ENCODE results near the gene ABCC9.

Gene ABCC9

GRCh38 chr12:21940549-21941505, at the start of gene ABCC9:
Gene ABCC9 (minus strand): TSS chr12:21941426. CDS start chr12:21936674, 4,752 bp downstream.
- ChIA-PET POLR2A (interaction anchor here (0.5 to 1.7 kb wide), 4 partner anchors 30 to 176 kb away, joined by 3 to 7 read pairs (median 4); partner anchors contain the start of genes CMAS and KCNJ8), CTCF (interaction anchor here (0.6 to 0.7 kb wide), 3 partner anchors 91 to 255 kb away, joined by 3 read pairs; no protein-coding TSS in a partner anchor)
- DNase-seq (ENCODE audit: extremely low spot score) = peak; percentile 55
- TF ChIP-seq L3MBTL2 (conservative IDR thresholded peaks at IDR 0.05) (peak; percentile 79), PKNOX1 (IDR thresholded peaks at IDR 0.05) (no peak)

GRCh38 chr12:21989819-21990412, 48.7 kb upstream of the ABCC9 start:
- no peak for DNase-seq (ENCODE audit: extremely low spot score)
- ChIA-PET CTCF (interaction anchor here (0.7 to 3.3 kb wide), 14 partner anchors 9 to 463 kb away, joined by 3 to 18 read pairs (median 4); partner anchors contain the start of gene KCNJ8), POLR2A (interaction anchor here (0.6 kb wide), 1 partner anchor 27 kb away, joined by 3 read pairs; no protein-coding TSS in a partner anchor)
- TF ChIP-seq SP1 (IDR thresholded peaks at IDR 0.05) = no peak
- no peak for TF ChIP-seq ELF4 (IDR thresholded peaks at IDR 0.05)
- TF ChIP-seq LEF1 (IDR thresholded peaks at IDR 0.05; ENCODE audit: borderline replicate concordance) = no peak
- TF ChIP-seq L3MBTL2 (conservative IDR thresholded peaks at IDR 0.05) = no peak
- TF ChIP-seq FOXA1 (IDR thresholded peaks at IDR 0.05) = no peak
- no peak for TF ChIP-seq ARNT (IDR thresholded peaks at IDR 0.05)
- TF ChIP-seq FOXM1 (IDR thresholded peaks at IDR 0.05; ENCODE audit: borderline replicate concordance) = no peak

- ChIA-PET CTCF (interaction anchor here (1.3 to 3.3 kb wide), 3 partner anchors 9 to 291 kb away, joined by 6 to 18 read pairs (median 14); partner anchors contain the start of gene KCNJ8), POLR2A (no interaction called here)
- TF ChIP-seq SUZ12 (IDR thresholded peaks at IDR 0.05) (no peak), ELF4 (IDR thresholded peaks at IDR 0.05) (no peak), SP1 (IDR thresholded peaks at IDR 0.05) (no peak), FOXK2 (IDR thresholded peaks at IDR 0.05) (no peak), ZNF384 (IDR thresholded peaks at IDR 0.05) (no peak)
- DNase-seq (ENCODE audit: extremely low spot score) = no peak
Observed at GRCh38 chr12:21988619-21989018, 47.4 kb upstream of the ABCC9 start.

- ChIA-PET CTCF (no interaction called here), POLR2A (no interaction called here)
- DNase-seq (ENCODE audit: extremely low spot score) = no peak
- TF ChIP-seq NFRKB (IDR thresholded peaks at IDR 0.05) (no peak), SP1 (IDR thresholded peaks at IDR 0.05) (no peak), ZNF384 (IDR thresholded peaks at IDR 0.05) (no peak), ELF4 (IDR thresholded peaks at IDR 0.05) (no peak), SUZ12 (IDR thresholded peaks at IDR 0.05) (no peak), FOXM1 (IDR thresholded peaks at IDR 0.05; ENCODE audit: borderline replicate concordance) (no peak), L3MBTL2 (conservative IDR thresholded peaks at IDR 0.05) (no peak), TARDBP (IDR thresholded peaks at IDR 0.05) (no peak), FOXA1 (IDR thresholded peaks at IDR 0.05) (no peak), FOXK2 (IDR thresholded peaks at IDR 0.05) (no peak), ARNT (IDR thresholded peaks at IDR 0.05) (no peak), CTBP1 (IDR thresholded peaks at IDR 0.05; ENCODE audit: borderline replicate concordance) (no peak), BHLHE40 (IDR thresholded peaks at IDR 0.05; ENCODE audit: borderline replicate concordance) (no peak), PKNOX1 (IDR thresholded peaks at IDR 0.05) (no peak), LEF1 (IDR thresholded peaks at IDR 0.05; ENCODE audit: borderline replicate concordance) (no peak)
Observed at GRCh38 chr12:21987755-21988154, 46.5 kb upstream of the ABCC9 start.

- TF ChIP-seq HDGF (IDR thresholded peaks at IDR 0.05; ENCODE audit: borderline replicate concordance) (no peak), FOXM1 (IDR thresholded peaks at IDR 0.05; ENCODE audit: borderline replicate concordance) (no peak), ZNF384 (IDR thresholded peaks at IDR 0.05) (no peak), ARNT (IDR thresholded peaks at IDR 0.05) (no peak), TARDBP (IDR thresholded peaks at IDR 0.05) (no peak), L3MBTL2 (conservative IDR thresholded peaks at IDR 0.05) (no peak), PKNOX1 (IDR thresholded peaks at IDR 0.05) (no peak), LEF1 (IDR thresholded peaks at IDR 0.05; ENCODE audit: borderline replicate concordance) (no peak), BHLHE40 (IDR thresholded peaks at IDR 0.05; ENCODE audit: borderline replicate concordance) (no peak), SP1 (IDR thresholded peaks at IDR 0.05) (no peak), FOXA1 (IDR thresholded peaks at IDR 0.05) (no peak), SUZ12 (IDR thresholded peaks at IDR 0.05) (no peak), FOXK2 (IDR thresholded peaks at IDR 0.05) (no peak), CTBP1 (IDR thresholded peaks at IDR 0.05; ENCODE audit: borderline replicate concordance) (no peak), ELF4 (IDR thresholded peaks at IDR 0.05) (no peak), NFRKB (IDR thresholded peaks at IDR 0.05) (no peak)
- DNase-seq (ENCODE audit: extremely low spot score) = no peak
- ChIA-PET CTCF (no interaction called here), POLR2A (no interaction called here)
Observed at GRCh38 chr12:21985155-21985554, 43.9 kb upstream of the ABCC9 start.

GRCh38 chr12:21984375-21984774, 43.1 kb upstream of the ABCC9 start:
- DNase-seq (ENCODE audit: extremely low spot score) = no peak
- POLR2A ChIA-PET = no interaction called here
- TF ChIP-seq SP1 (IDR thresholded peaks at IDR 0.05) (no peak), PKNOX1 (IDR thresholded peaks at IDR 0.05) (no peak), BHLHE40 (IDR thresholded peaks at IDR 0.05; ENCODE audit: borderline replicate concordance) (no peak), L3MBTL2 (conservative IDR thresholded peaks at IDR 0.05) (no peak), ARNT (IDR thresholded peaks at IDR 0.05) (no peak), SUZ12 (IDR thresholded peaks at IDR 0.05) (no peak), FOXA1 (IDR thresholded peaks at IDR 0.05) (no peak), ZNF384 (IDR thresholded peaks at IDR 0.05) (no peak), CTBP1 (IDR thresholded peaks at IDR 0.05; ENCODE audit: borderline replicate concordance) (no peak), NFRKB (IDR thresholded peaks at IDR 0.05) (no peak), FOXK2 (IDR thresholded peaks at IDR 0.05) (no peak), ELF4 (IDR thresholded peaks at IDR 0.05) (no peak), LEF1 (IDR thresholded peaks at IDR 0.05; ENCODE audit: borderline replicate concordance) (no peak), TARDBP (IDR thresholded peaks at IDR 0.05) (no peak), HDGF (IDR thresholded peaks at IDR 0.05; ENCODE audit: borderline replicate concordance) (no peak), FOXM1 (IDR thresholded peaks at IDR 0.05; ENCODE audit: borderline replicate concordance) (no peak)
- CTCF ChIA-PET = no interaction called here

Measured in HEK293T (cell line).